Endothelial cell of umbilical vein (primary cell): ENCODE data around the gene FAM3B. TPM values are rescaled to one million over a fixed set of nuclear protein-coding genes. Genes with fewer than 3 reads are reported as not detected.

ENCODE experiments used
- BruUV-seq: library from RNA; stranded (reverse); fragments of 400-500 nt; replicated peaks from 2 replicates; lab custom pipeline; 2021; lab: Mats Ljungman, UMichigan
- CTCF ChIA-PET: fragments of 300-600, 350-600 bp; sonication (Branson Sonifier 250); formaldehyde crosslinking; loops from one replicate; lab custom pipeline; 2021; ENCODE audit warnings: antibody characterized with exemption, inconsistent platforms; lab: Charles Lee
- POLR2A ChIA-PET: fragments of 300-600, 350-600 bp; sonication (Branson Sonifier 250); formaldehyde crosslinking; loops from one replicate; lab custom pipeline; 2021; ENCODE audit warnings: antibody characterized with exemption, inconsistent platforms; lab: Charles Lee
- DNase-seq: peaks from one replicate; pipeline ENCODE4 v3.0.0-alpha.2; 2011; ENCODE audit warnings: low read depth, low spot score
- FAIRE-seq: peaks from 2 replicates; lab custom pipeline; 2011; peaks lifted over from hg19 to GRCh38; lab: Jason Lieb, UNC
- H2AFZ ChIP-seq: 2 replicates; pipeline ENCODE4 v1.6.0; 2012; ENCODE audit warnings: low read depth, low read length, control low read depth, inconsistent platforms
- H3K27ac ChIP-seq: 2 replicates; pipeline ENCODE4 v1.5.1; 2011; ENCODE audit warnings: low read depth, mild to moderate bottlenecking, control low read depth, low read length, moderate library complexity; ENCODE audit not compliant: insufficient read depth
- H3K27me3 ChIP-seq, 2 experiments: 2 replicates each; pipeline versions ENCODE4 v1.6.0 to v1.6.1; 2011; ENCODE audit warnings: low read length in 2 of 2, mixed read lengths in 1 of 2; ENCODE audit not compliant: control insufficient read depth in 2 of 2, insufficient read depth in 2 of 2
- H3K36me3 ChIP-seq, 2 experiments: 2 replicates in 1 of 2; 3 replicates in 1 of 2; pipeline ENCODE4 v1.5.1; 2011; ENCODE audit warnings: low read length in 2 of 2, mild to moderate bottlenecking in 1 of 2, moderate library complexity in 1 of 2; ENCODE audit not compliant: control insufficient read depth in 2 of 2, insufficient read depth in 2 of 2; ENCODE audit errors: extremely low read depth in 1 of 2
- H3K4me1 ChIP-seq: 3 replicates; pipeline ENCODE4 v1.5.1; 2011; ENCODE audit warnings: mild to moderate bottlenecking, low read length; ENCODE audit not compliant: control insufficient read depth, insufficient read depth; ENCODE audit errors: extremely low read depth
- H3K4me2 ChIP-seq: 2 replicates; pipeline ENCODE4 v1.6.1; 2011; ENCODE audit warnings: low read length, control low read depth, mixed read lengths; ENCODE audit not compliant: insufficient read depth
- H3K4me3 ChIP-seq, 3 experiments: fragments of 200-600 bp in 1 of 3; sonication (generic), shearing (Covaris generic) in 1 of 3; replicated peaks in 1 of 3; 2 replicates each; pipeline ENCODE4 v1.5.1; 2011 to 2016; ENCODE audit warnings: control low read depth in 3 of 3, low read length in 3 of 3, mild to moderate bottlenecking in 2 of 3, inconsistent platforms in 1 of 3, low read depth in 1 of 3, moderate library complexity in 1 of 3; ENCODE audit not compliant: insufficient read depth in 1 of 3
- H3K79me2 ChIP-seq: 2 replicates; pipeline ENCODE4 v1.6.0; 2012; ENCODE audit warnings: low read length, inconsistent platforms; ENCODE audit not compliant: control insufficient read depth, insufficient read depth
- H3K9ac ChIP-seq: replicated peaks from 2 replicates; pipeline ENCODE3; 2011; ENCODE audit warnings: low read length, control low read depth; ENCODE audit not compliant: insufficient read depth; ENCODE audit errors: extremely low read depth
- H3K9me1 ChIP-seq: replicated peaks from 3 replicates; pipeline ENCODE4 v1.6.0; 2011; ENCODE audit warnings: mild to moderate bottlenecking, low read length; ENCODE audit not compliant: control insufficient read depth, insufficient read depth; ENCODE audit errors: extremely low read depth
- H3K9me3 ChIP-seq: replicated peaks from 2 replicates; pipeline ENCODE4 v1.5.1; 2012; ENCODE audit warnings: low read length, inconsistent platforms; ENCODE audit not compliant: control insufficient read depth, insufficient read depth
- H4K20me1 ChIP-seq: replicated peaks from 2 replicates; pipeline ENCODE3; 2011; ENCODE audit warnings: mild to moderate bottlenecking, low read length; ENCODE audit not compliant: control insufficient read depth, insufficient read depth; ENCODE audit errors: extremely low read depth
- CTCF ChIP-seq, 2 donors: IDR thresholded peaks; 1 replicate in 1 of 2; 2 replicates in 1 of 2; pipeline ENCODE4 v1.5.1; 2011; ENCODE audit warnings: low read length in 2 of 2, mild to moderate bottlenecking in 2 of 2, moderate library complexity in 2 of 2, control low read depth in 1 of 2, inconsistent platforms in 1 of 2, low read depth in 1 of 2; ENCODE audit not compliant: insufficient read depth in 1 of 2; ENCODE audit errors: extremely low read depth in 1 of 2
- EZH2 ChIP-seq: IDR thresholded peaks from 2 replicates; pipeline ENCODE4 v1.6.1; 2012; ENCODE audit warnings: borderline replicate concordance, low read depth, mild to moderate bottlenecking, moderate library complexity, low read length, inconsistent platforms; ENCODE audit not compliant: severe bottlenecking
- FOS ChIP-seq: IDR thresholded peaks from 2 replicates; pipeline ENCODE4 v1.6.1; 2011; ENCODE audit warnings: mild to moderate bottlenecking, low read length, moderate library complexity, borderline replicate concordance; ENCODE audit not compliant: insufficient read depth
- GATA2 ChIP-seq: IDR thresholded peaks from 2 replicates; pipeline ENCODE4 v1.7.0; 2011; ENCODE audit warnings: low read depth, mild to moderate bottlenecking, moderate library complexity, mixed read lengths, low read length; ENCODE audit not compliant: insufficient read length, insufficient read depth
- JUN ChIP-seq: IDR thresholded peaks from 2 replicates; pipeline ENCODE4 v1.6.1; 2011; ENCODE audit warnings: borderline replicate concordance, low read depth; ENCODE audit not compliant: insufficient read length, insufficient read depth
- MAX ChIP-seq: IDR thresholded peaks from 2 replicates; pipeline ENCODE4 v1.6.1; 2011; ENCODE audit not compliant: insufficient read depth, insufficient read length
- MYC ChIP-seq: IDR thresholded peaks from one replicate; pipeline ENCODE4 v1.6.1; 2011; ENCODE audit warnings: mild to moderate bottlenecking, low read depth, low read length
- POLR2A ChIP-seq: IDR thresholded peaks from 2 replicates; pipeline ENCODE4 v1.6.1; 2012; ENCODE audit warnings: low read depth, mild to moderate bottlenecking, control low read depth, low read length
- POLR2AphosphoS5 ChIP-seq: IDR thresholded peaks from 2 replicates; pipeline ENCODE4 v1.6.1; 2012; ENCODE audit warnings: low read depth, mild to moderate bottlenecking, control low read depth, low read length, moderate library complexity; ENCODE audit not compliant: insufficient read depth
- dilution Hi-C: fragments of 300-500 bp; cut with MboI; formaldehyde crosslinking; loops from one replicate; pipeline ENCODE4 v1.15.0; 2019; ENCODE audit warnings: low sequenced_read_pairs; ENCODE audit not compliant: extremely low pct_ligation_motif_present
- intact Hi-C: fragments of 100-400 bp; cut with micrococcal nuclease; formaldehyde crosslinking; loops from one replicate; pipeline ENCODE4 v1.10.0; 2022
- polyA plus RNA-seq, 4 experiments: library from polyadenylated mRNA; depleted of rRNA in 3 of 4; stranded (reverse) in 3 of 4; unstranded in 1 of 4; fragments of >200 nt; gene quantifications; 2 replicates each; pipeline versions ENCODE4 v1.2.1 to v1.2.3, GENCODE V29; 2011 to 2012; ENCODE audit warnings: missing spikeins in 1 of 4
- total RNA-seq: library from RNA; stranded (reverse); gene quantifications from 2 replicates; pipeline ENCODE4 v1.2.3, GENCODE V29; 2021

FAM3B gene
- total and polyA plus RNA-seq, 2 donors (not counting 3 experiments of a cell fraction or from before 2014, with no cell fraction given): not detected

- Histone ChIP-seq H3K9me1 (no peaks in the 10 kb centered on the region), H3K9me3 (no peaks in the 10 kb centered on the region), H3K79me2 (no peaks in the 10 kb centered on the region), H3K27ac (no peak overlapping the region), H4K20me1 (no peaks in the 10 kb centered on the region), H2AFZ (no peak overlapping the region), H3K4me3 (no peak overlapping the region), H3K27me3 (peaks cover 0 to 3% of the 10 kb centered on the region in 2 experiments), H3K4me2 (no peak overlapping the region), H3K4me1 (no peaks in the 10 kb centered on the region), H3K9ac (no peak overlapping the region), H3K36me3 (no peaks in the 10 kb centered on the region)
- dilution Hi-C loops (no loop called here), intact Hi-C loops (no loop called here)
- no peak for TF ChIP-seq CTCF (IDR thresholded peaks at IDR 0.05; ENCODE audit: extremely low read depth in 1 of 2, insufficient read depth in 1 of 2, low read depth in 1 of 2, low read length in 2 of 2)
- TF ChIP-seq EZH2: no peak
- no peak for TF ChIP-seq MYC
- no peak for TF ChIP-seq POLR2A
- DNase-seq (no peak), FAIRE-seq (no peak)
- BruUV-seq: no TSS peak
- ChIA-PET POLR2A (no interaction called here), CTCF (no interaction called here)
Observed at GRCh38 chr21:41346758-41347157, 30.2 kb downstream of the FAM3B start.

GRCh38 chr21:41348434-41348833 is 31.8 kb downstream of the FAM3B start:
- H2AFZ ChIP-seq: no peak overlapping the region
- H3K4me2 ChIP-seq: no peak overlapping the region
- H3K9me1 ChIP-seq: no peaks in the 10 kb centered on the region
- TF ChIP-seq POLR2AphosphoS5: no peak
- TF ChIP-seq EZH2: no peak
- no peak for TF ChIP-seq CTCF (IDR thresholded peaks at IDR 0.05; ENCODE audit: extremely low read depth in 1 of 2, insufficient read depth in 1 of 2, low read depth in 1 of 2, low read length in 2 of 2)
- no peak for TF ChIP-seq JUN
- TF ChIP-seq GATA2: no peak
- no peak for TF ChIP-seq POLR2A
- no peak for TF ChIP-seq FOS
- no peak for TF ChIP-seq MAX
- TF ChIP-seq MYC: no peak
- H3K4me1 ChIP-seq: no peaks in the 10 kb centered on the region
- no peak for FAIRE-seq
- no peak overlapping the region for H3K9ac ChIP-seq
- BruUV-seq: no TSS peak
- H3K27me3 ChIP-seq: peaks cover 0 to 3% of the 10 kb centered on the region in 2 experiments
- ChIA-PET CTCF (no interaction called here), POLR2A (no interaction called here)
- no peak for DNase-seq
- intact Hi-C loops: no loop called here
- dilution Hi-C loops: no loop called here
- no peak overlapping the region for H3K4me3 ChIP-seq
- H3K36me3 ChIP-seq: no peaks in the 10 kb centered on the region
- no peaks in the 10 kb centered on the region for H3K9me3 ChIP-seq
- no peaks in the 10 kb centered on the region for H3K79me2 ChIP-seq
- no peak overlapping the region for H3K27ac ChIP-seq
- no peaks in the 10 kb centered on the region for H4K20me1 ChIP-seq
